Neural progenitor cell (in vitro differentiated cells): ENCODE data around the gene RAET1E. TPM values are rescaled to one million over a fixed set of nuclear protein-coding genes. Genes with fewer than 3 reads are reported as not detected.

Experiments used
- DNase-seq: peaks from one replicate; pipeline ENCODE4 v3.0.0-alpha.2; 2016; ENCODE audit warnings: low spot score
- H2AFZ ChIP-seq: fragments of 200-600 bp; sonication (generic); replicated peaks from 2 replicates; pipeline ENCODE4 v1.6.1; 2016; ENCODE audit warnings: antibody characterized with exemption
- H3F3A ChIP-seq: fragments of 200-600 bp; sonication (generic); 2 replicates; pipeline ENCODE4 v1.6.1; 2016; ENCODE audit warnings: antibody characterized with exemption, low read depth
- H3K27ac ChIP-seq: fragments of 200-600 bp; sonication (generic); 2 replicates; pipeline ENCODE4 v1.5.1; 2016; ENCODE audit warnings: mild to moderate bottlenecking
- H3K27me3 ChIP-seq: fragments of 200-600 bp; sonication (generic); 2 replicates; pipeline ENCODE4 v1.6.1; 2016; ENCODE audit warnings: mild to moderate bottlenecking, moderate library complexity
- H3K36me3 ChIP-seq: fragments of 200-600 bp; sonication (generic); 2 replicates; pipeline ENCODE4 v1.5.1; 2016
- H3K4me1 ChIP-seq: fragments of 200-600 bp; sonication (generic); 2 replicates; pipeline ENCODE4 v1.6.1; 2016; ENCODE audit warnings: mixed run types
- H3K4me2 ChIP-seq: fragments of 200-600 bp; sonication (generic); 2 replicates; pipeline ENCODE4 v1.6.1; 2016
- H3K4me3 ChIP-seq: fragments of 200-600 bp; sonication (generic); 2 replicates; pipeline ENCODE4 v1.5.1; 2016
- H3K79me2 ChIP-seq: fragments of 200-600 bp; sonication (generic); 2 replicates; pipeline ENCODE4 v1.6.1; 2016; ENCODE audit warnings: low read depth
- H3K9ac ChIP-seq: fragments of 200-600 bp; sonication (generic); 2 replicates; pipeline ENCODE4 v1.6.1; 2016
- H3K9me3 ChIP-seq: fragments of 200-600 bp; sonication (generic); 2 replicates; pipeline ENCODE4 v1.5.1; 2016; ENCODE audit warnings: low read depth
- H4K20me1 ChIP-seq: fragments of 200-600 bp; sonication (generic); 2 replicates; pipeline ENCODE4 v1.6.1; 2016; ENCODE audit warnings: low read depth
- H3K27ac Mint-ChIP-seq: 3 replicates; pipeline ENCODE4 v1.8.0; 2021; ENCODE audit warnings: mixed read lengths
- H3K27me3 Mint-ChIP-seq: 2 replicates; pipeline ENCODE4 v1.8.0; 2022; ENCODE audit warnings: low read depth, mild to moderate bottlenecking, inconsistent platforms, moderate library complexity, mixed read lengths; ENCODE audit not compliant: insufficient read depth
- H3K36me3 Mint-ChIP-seq: 3 replicates; pipeline ENCODE4 v1.8.0; 2021; ENCODE audit warnings: mixed read lengths
- H3K4me1 Mint-ChIP-seq: 3 replicates; pipeline ENCODE4 v1.8.0; 2021; ENCODE audit warnings: mixed read lengths
- H3K4me3 Mint-ChIP-seq: 3 replicates; pipeline ENCODE4 v1.8.0; 2021; ENCODE audit warnings: mild to moderate bottlenecking, moderate library complexity, mixed read lengths
- H3K9me3 Mint-ChIP-seq: 3 replicates; pipeline ENCODE4 v1.8.0; 2020; ENCODE audit warnings: mixed read lengths
- EZH2 ChIP-seq: fragments of 200-600 bp; sonication (generic); IDR thresholded peaks from 2 replicates; pipeline ENCODE4 v1.6.1; 2017; ENCODE audit warnings: antibody characterized with exemption, mild to moderate bottlenecking, moderate library complexity
- EZH2phosphoT487 ChIP-seq: fragments of 200-600 bp; sonication (generic); IDR thresholded peaks from 2 replicates; pipeline ENCODE4 v1.6.1; 2017; ENCODE audit warnings: antibody characterized with exemption
- total RNA-seq: library from RNA; depleted of rRNA; stranded (reverse); fragments of >200 nt; gene quantifications from 2 replicates; pipeline ENCODE4 v1.2.3, GENCODE V29; 2015; ENCODE audit warnings: low replicate concordance
- TF ChIP-seq, protein P1 (sequence below): fragments of 200-600 bp; sonication (generic); IDR thresholded peaks from 2 replicates; pipeline ENCODE4 v1.5.1; 2017; ENCODE audit warnings: antibody characterized with exemption, mild to moderate bottlenecking

Gene RAET1E
- total RNA-seq, 1 donor from 2014 or later, result not detected

DNA sequence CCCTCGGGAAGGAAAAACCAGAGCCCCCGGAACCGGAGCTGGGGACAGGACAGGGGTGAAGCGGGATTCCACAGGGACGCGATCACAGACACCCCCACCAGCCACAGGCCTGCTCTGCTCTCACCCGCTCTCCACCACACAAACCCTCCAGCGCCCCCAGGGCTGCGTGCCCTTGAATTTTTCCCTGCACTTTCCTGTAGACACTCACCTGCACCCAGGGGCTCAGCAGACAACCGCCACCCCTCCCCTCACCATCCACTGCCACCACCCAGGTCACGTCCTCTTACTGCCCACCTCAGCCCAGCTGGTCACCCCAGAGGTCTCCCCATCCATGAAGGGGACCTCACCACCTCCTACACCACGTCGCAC lies 44.5 kb upstream of the RAET1E start:
- no peaks in the 10 kb centered on the region for H3K36me3 Mint-ChIP-seq
- H3K27me3 ChIP-seq, result peaks cover 92% of the 10 kb centered on the region
- no peak overlapping the region for H3K27ac ChIP-seq
- H3K9me3 ChIP-seq, result no peaks in the 10 kb centered on the region
- H3F3A ChIP-seq, result no peaks in the 10 kb centered on the region
- peak overlapping the region; percentile 57 for H3K4me3 ChIP-seq
- H3K4me1 Mint-ChIP-seq, result peaks cover 7% of the 10 kb centered on the region
- peaks cover 72% of the 10 kb centered on the region for H3K27me3 Mint-ChIP-seq
- no peaks in the 10 kb centered on the region for H3K36me3 ChIP-seq
- H3K4me3 Mint-ChIP-seq, result peak overlapping the region; percentile 91
- no peaks in the 10 kb centered on the region for H3K79me2 ChIP-seq
- peaks cover 3% of the 10 kb centered on the region for H3K9me3 Mint-ChIP-seq
- H3K9ac ChIP-seq, result no peak overlapping the region
- peaks cover 5% of the 10 kb centered on the region for H3K4me1 ChIP-seq
- TF ChIP-seq, protein P1, sequence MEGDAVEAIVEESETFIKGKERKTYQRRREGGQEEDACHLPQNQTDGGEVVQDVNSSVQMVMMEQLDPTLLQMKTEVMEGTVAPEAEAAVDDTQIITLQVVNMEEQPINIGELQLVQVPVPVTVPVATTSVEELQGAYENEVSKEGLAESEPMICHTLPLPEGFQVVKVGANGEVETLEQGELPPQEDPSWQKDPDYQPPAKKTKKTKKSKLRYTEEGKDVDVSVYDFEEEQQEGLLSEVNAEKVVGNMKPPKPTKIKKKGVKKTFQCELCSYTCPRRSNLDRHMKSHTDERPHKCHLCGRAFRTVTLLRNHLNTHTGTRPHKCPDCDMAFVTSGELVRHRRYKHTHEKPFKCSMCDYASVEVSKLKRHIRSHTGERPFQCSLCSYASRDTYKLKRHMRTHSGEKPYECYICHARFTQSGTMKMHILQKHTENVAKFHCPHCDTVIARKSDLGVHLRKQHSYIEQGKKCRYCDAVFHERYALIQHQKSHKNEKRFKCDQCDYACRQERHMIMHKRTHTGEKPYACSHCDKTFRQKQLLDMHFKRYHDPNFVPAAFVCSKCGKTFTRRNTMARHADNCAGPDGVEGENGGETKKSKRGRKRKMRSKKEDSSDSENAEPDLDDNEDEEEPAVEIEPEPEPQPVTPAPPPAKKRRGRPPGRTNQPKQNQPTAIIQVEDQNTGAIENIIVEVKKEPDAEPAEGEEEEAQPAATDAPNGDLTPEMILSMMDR, result no peak
- TF ChIP-seq EZH2, result no peak
- no peak for TF ChIP-seq EZH2phosphoT487
- no peak for DNase-seq
- H3K27ac Mint-ChIP-seq, result no peak overlapping the region
- peak overlapping the region; percentile 75 for H2AFZ ChIP-seq
- H3K4me2 ChIP-seq, result peak overlapping the region; percentile 91
- H4K20me1 ChIP-seq, result peaks cover 19% of the 10 kb centered on the region

DNA sequence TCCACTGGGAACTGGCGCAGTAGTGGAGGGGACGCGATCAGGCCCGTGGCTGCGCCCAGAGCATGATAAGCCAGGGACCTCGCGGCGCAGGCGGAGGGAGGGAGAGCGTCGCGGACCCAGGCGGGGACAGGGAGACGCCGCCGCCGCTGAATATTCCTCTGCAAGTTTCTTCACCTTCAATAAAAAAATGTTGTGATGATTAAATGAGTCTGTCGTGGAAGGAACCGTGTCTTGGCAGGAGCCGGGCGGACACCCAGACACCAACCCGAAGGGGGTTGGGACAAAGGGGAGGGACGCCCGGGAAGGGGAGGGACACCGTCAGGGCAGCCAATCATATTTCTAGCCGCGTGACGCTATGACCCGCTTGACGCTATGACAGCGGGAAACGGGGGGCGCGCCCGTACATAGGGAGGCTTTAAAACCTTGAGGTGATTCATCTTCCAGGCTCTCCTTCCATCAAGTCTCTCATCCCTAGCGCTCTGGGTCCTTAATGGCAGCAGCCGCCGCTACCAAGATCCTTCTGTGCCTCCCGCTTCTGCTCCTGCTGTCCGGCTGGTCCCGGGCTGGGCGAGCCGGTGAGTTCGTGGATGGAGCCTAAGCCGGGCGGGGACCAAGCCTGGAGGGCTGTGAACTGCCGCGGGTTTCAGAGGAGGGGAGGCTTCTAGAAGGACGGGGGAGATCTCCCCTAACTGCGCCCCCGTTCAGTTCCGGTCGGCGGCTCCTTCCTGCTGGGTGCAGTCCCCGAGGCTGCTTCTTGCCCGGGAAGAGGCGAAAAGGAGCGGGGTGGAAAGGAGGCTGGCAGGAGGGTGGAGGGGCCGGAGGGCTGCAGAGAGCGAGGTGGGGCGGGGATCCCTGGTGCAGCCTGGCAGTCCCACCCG lies 43.9 kb upstream of the RAET1E start, which contains the start of gene ULBP2:
Gene ULBP2 (plus strand): TSS at position 432 of the 878 bp plus-strand sequence. CDS start 59 bp downstream, at position 491.
- Histone ChIP-seq H3K4me2 (peak within 1 kb of the TSS; percentile 91), H3K36me3 (no peaks in the 10 kb centered on the region), H3K9ac (no peak within 1 kb of the TSS), H3K79me2 (no peaks in the 10 kb centered on the region), H3K4me3 (peak within 1 kb of the TSS; percentile 57), H3K27ac (no peak within 1 kb of the TSS), H3K9me3 (no peaks in the 10 kb centered on the region), H3F3A (no peaks in the 10 kb centered on the region), H4K20me1 (peaks cover 19% of the 10 kb centered on the region), H3K27me3 (peaks cover 95% of the 10 kb centered on the region), H2AFZ (peak within 1 kb of the TSS; percentile 75), H3K4me1 (peaks cover 5% of the 10 kb centered on the region)
- peak within 1 kb of the TSS; percentile 91 for H3K4me3 Mint-ChIP-seq
- H3K36me3 Mint-ChIP-seq, result no peaks in the 10 kb centered on the region
- peaks cover 3% of the 10 kb centered on the region for H3K9me3 Mint-ChIP-seq
- H3K4me1 Mint-ChIP-seq, result peaks cover 7% of the 10 kb centered on the region
- H3K27me3 Mint-ChIP-seq, result peaks cover 78% of the 10 kb centered on the region
- DNase-seq, result peak; percentile 83
- no peak within 1 kb of the TSS for H3K27ac Mint-ChIP-seq
- TF ChIP-seq EZH2, result peak; percentile 89
- TF ChIP-seq, protein P1, result no peak
- TF ChIP-seq EZH2phosphoT487, result peak; percentile 27

DNA sequence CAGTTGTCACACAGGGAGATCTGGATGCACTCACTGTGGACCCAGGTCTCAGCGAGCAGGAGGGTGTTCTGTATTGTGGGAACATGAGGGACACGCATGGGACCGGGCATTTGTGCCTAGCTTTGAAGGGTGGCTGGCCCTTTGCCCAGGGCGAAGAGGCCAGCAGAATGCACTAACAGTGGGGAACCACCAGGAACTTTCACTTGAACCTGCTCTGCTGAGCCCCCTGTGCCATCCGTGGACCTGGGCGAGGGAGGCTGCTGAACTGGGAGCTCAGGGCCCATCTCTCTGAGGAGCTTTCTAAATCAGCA lies 42.7 kb upstream of the RAET1E start:
- H4K20me1 ChIP-seq, result peaks cover 19% of the 10 kb centered on the region
- peak overlapping the region; percentile 79 for H3K4me3 Mint-ChIP-seq
- H3K27ac Mint-ChIP-seq, result no peak overlapping the region
- H3K4me2 ChIP-seq, result no peak overlapping the region
- H3K9me3 Mint-ChIP-seq, result peaks cover 3% of the 10 kb centered on the region
- TF ChIP-seq EZH2, result no peak
- no peak for TF ChIP-seq EZH2phosphoT487
- TF ChIP-seq, protein P1, result no peak
- H2AFZ ChIP-seq, result no peak overlapping the region
- no peaks in the 10 kb centered on the region for H3K36me3 Mint-ChIP-seq
- H3K9me3 ChIP-seq, result no peaks in the 10 kb centered on the region
- H3K36me3 ChIP-seq, result no peaks in the 10 kb centered on the region
- peaks cover 5% of the 10 kb centered on the region for H3K4me1 ChIP-seq
- peaks cover 82% of the 10 kb centered on the region for H3K27me3 Mint-ChIP-seq
- H3K4me1 Mint-ChIP-seq, result peaks cover 7% of the 10 kb centered on the region
- no peak overlapping the region for H3K4me3 ChIP-seq
- no peak overlapping the region for H3K9ac ChIP-seq
- H3K27me3 ChIP-seq, result peaks cover 95% of the 10 kb centered on the region
- H3K27ac ChIP-seq, result no peak overlapping the region
- no peaks in the 10 kb centered on the region for H3K79me2 ChIP-seq
- no peak for DNase-seq
- no peaks in the 10 kb centered on the region for H3F3A ChIP-seq
